Nephron (organoid): ENCODE results near the gene CEP57L1.

Experiments
- H3K27ac Mint-ChIP-seq, 3 experiments: 2 replicates each; pipeline ENCODE4 v1.8.0; 2020; ENCODE audit warnings: mixed read lengths in 3 of 3, mild to moderate bottlenecking in 2 of 3, moderate library complexity in 1 of 3
- H3K27me3 Mint-ChIP-seq: 2 replicates; pipeline ENCODE4 v1.8.0; 2021; ENCODE audit warnings: low read depth, mild to moderate bottlenecking, moderate library complexity, mixed read lengths
- H3K36me3 Mint-ChIP-seq: 2 replicates; pipeline ENCODE4 v1.8.0; 2020; ENCODE audit warnings: low read depth, mixed read lengths
- H3K4me1 Mint-ChIP-seq: 2 replicates; pipeline ENCODE4 v1.8.0; 2020; ENCODE audit warnings: mixed read lengths
- H3K4me3 Mint-ChIP-seq, 3 experiments: 2 replicates each; pipeline ENCODE4 v1.8.0; 2020; ENCODE audit warnings: mild to moderate bottlenecking in 3 of 3, mixed read lengths in 3 of 3, moderate library complexity in 2 of 3
- H3K9me3 Mint-ChIP-seq: 2 replicates; pipeline ENCODE4 v1.8.0; 2020; ENCODE audit warnings: mixed read lengths
- CTCF ChIP-seq, 3 experiments: fragments of 200-600 bp; sonication (generic); IDR thresholded peaks; one replicate each; pipeline ENCODE4 v1.5.0; 2021; ENCODE audit warnings: antibody characterized with exemption in 3 of 3; ENCODE audit not compliant: unreplicated experiment in 3 of 3

The CEP57L1 gene

GRCh38 chr6:109056661-109057060 is 38.6 kb upstream of the CEP57L1 start:
- Mint-ChIP-seq H3K9me3 (no peaks in the 10 kb centered on the region), H3K27ac (peak overlapping the region in 2 of 3 experiments; percentile 30), H3K36me3 (no peaks in the 10 kb centered on the region), H3K4me1 (peaks cover 30% of the 10 kb centered on the region), H3K27me3 (no peaks in the 10 kb centered on the region), H3K4me3 (no peak overlapping the region)
- TF ChIP-seq CTCF (IDR thresholded peaks at IDR 0.05; ENCODE audit: unreplicated experiment in 3 of 3): no peak

- H3K9me3 Mint-ChIP-seq: no peaks in the 10 kb centered on the region
- TF ChIP-seq CTCF (IDR thresholded peaks at IDR 0.05; ENCODE audit: unreplicated experiment in 3 of 3): no peak
- no peaks in the 10 kb centered on the region for H3K36me3 Mint-ChIP-seq
- peaks cover 18% of the 10 kb centered on the region for H3K4me1 Mint-ChIP-seq
- no peaks in the 10 kb centered on the region for H3K27me3 Mint-ChIP-seq
- no peak overlapping the region for H3K27ac Mint-ChIP-seq
- H3K4me3 Mint-ChIP-seq: no peak overlapping the region
Observed at GRCh38 chr6:109058620-109059019, 36.7 kb upstream of the CEP57L1 start.

GRCh38 chr6:109059153-109059552 is 36.2 kb upstream of the CEP57L1 start:
- Mint-ChIP-seq H3K9me3 (no peaks in the 10 kb centered on the region), H3K27ac (no peak overlapping the region), H3K4me1 (peaks cover 17% of the 10 kb centered on the region), H3K4me3 (no peak overlapping the region), H3K36me3 (no peaks in the 10 kb centered on the region), H3K27me3 (no peaks in the 10 kb centered on the region)
- TF ChIP-seq CTCF (IDR thresholded peaks at IDR 0.05; ENCODE audit: unreplicated experiment in 3 of 3): no peak

GRCh38 chr6:109059571-109060021 is 35.7 kb upstream of the CEP57L1 start:
- H3K4me3 Mint-ChIP-seq: no peak overlapping the region
- H3K27me3 Mint-ChIP-seq: no peaks in the 10 kb centered on the region
- no peak for TF ChIP-seq CTCF (IDR thresholded peaks at IDR 0.05; ENCODE audit: unreplicated experiment in 3 of 3)
- H3K4me1 Mint-ChIP-seq: peaks cover 16% of the 10 kb centered on the region
- H3K36me3 Mint-ChIP-seq: no peaks in the 10 kb centered on the region
- H3K27ac Mint-ChIP-seq: no peak overlapping the region
- no peaks in the 10 kb centered on the region for H3K9me3 Mint-ChIP-seq

GRCh38 chr6:109060571-109060970 is 34.7 kb upstream of the CEP57L1 start:
- no peak overlapping the region for H3K27ac Mint-ChIP-seq
- no peak overlapping the region for H3K4me3 Mint-ChIP-seq
- peaks cover 10% of the 10 kb centered on the region for H3K4me1 Mint-ChIP-seq
- no peak for TF ChIP-seq CTCF (IDR thresholded peaks at IDR 0.05; ENCODE audit: unreplicated experiment in 3 of 3)
- no peaks in the 10 kb centered on the region for H3K27me3 Mint-ChIP-seq
- no peaks in the 10 kb centered on the region for H3K9me3 Mint-ChIP-seq
- no peaks in the 10 kb centered on the region for H3K36me3 Mint-ChIP-seq

- Mint-ChIP-seq H3K4me3 (no peak overlapping the region), H3K9me3 (no peaks in the 10 kb centered on the region), H3K27ac (no peak overlapping the region)
Observed at GRCh38 chr6:109062216-109062615, 33.1 kb upstream of the CEP57L1 start.

More at GRCh38 chr6:109062216-109062615, 33.1 kb upstream of the CEP57L1 start:
- Mint-ChIP-seq H3K4me1 (peaks cover 10% of the 10 kb centered on the region), H3K36me3 (no peaks in the 10 kb centered on the region), H3K27me3 (no peaks in the 10 kb centered on the region)
- TF ChIP-seq CTCF (IDR thresholded peaks at IDR 0.05; ENCODE audit: unreplicated experiment in 3 of 3): no peak
